ENCODE measurements around the gene MPL.

Gene MPL

DNA sequence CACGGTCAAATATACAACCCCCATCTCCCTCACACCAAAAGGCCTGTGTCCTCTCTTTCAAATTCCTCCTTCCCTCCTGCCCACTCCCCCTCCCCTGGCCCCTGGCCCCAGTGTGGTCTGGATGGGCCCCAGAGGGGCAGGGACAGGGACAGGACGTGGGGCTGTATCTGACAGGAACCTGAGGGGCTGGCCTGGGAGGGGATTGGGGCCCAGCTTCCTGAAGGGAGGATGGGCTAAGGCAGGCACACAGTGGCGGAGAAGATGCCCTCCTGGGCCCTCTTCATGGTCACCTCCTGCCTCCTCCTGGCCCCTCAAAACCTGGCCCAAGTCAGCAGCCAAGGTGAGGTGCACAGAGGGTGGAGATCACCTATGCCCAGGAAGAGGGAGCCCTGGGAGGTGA, at the start of gene MPL:
Gene MPL (plus strand): TSS at position 231 of the 400 bp plus-strand sequence. CDS start 31 bp downstream, at position 262.
- DNase-seq (ENCODE audit: low spot score in 2 of 2) (no peak), ATAC-seq (replicated peaks; ENCODE audit: extremely low read depth, poor library complexity, severe bottlenecking) (no peak)
- H3K27ac Mint-ChIP-seq (ENCODE audit: low read depth): no peak within 1 kb of the TSS
- no peaks in the 10 kb centered on the region for H3K9me3 Mint-ChIP-seq
- H3K4me1 Mint-ChIP-seq: no peaks in the 10 kb centered on the region
- H3K36me3 Mint-ChIP-seq (ENCODE audit: insufficient read depth): peaks cover 2% of the 10 kb centered on the region
- no peaks in the 10 kb centered on the region for H3K27me3 Mint-ChIP-seq
- H3K4me3 Mint-ChIP-seq: no peak within 1 kb of the TSS

DNA sequence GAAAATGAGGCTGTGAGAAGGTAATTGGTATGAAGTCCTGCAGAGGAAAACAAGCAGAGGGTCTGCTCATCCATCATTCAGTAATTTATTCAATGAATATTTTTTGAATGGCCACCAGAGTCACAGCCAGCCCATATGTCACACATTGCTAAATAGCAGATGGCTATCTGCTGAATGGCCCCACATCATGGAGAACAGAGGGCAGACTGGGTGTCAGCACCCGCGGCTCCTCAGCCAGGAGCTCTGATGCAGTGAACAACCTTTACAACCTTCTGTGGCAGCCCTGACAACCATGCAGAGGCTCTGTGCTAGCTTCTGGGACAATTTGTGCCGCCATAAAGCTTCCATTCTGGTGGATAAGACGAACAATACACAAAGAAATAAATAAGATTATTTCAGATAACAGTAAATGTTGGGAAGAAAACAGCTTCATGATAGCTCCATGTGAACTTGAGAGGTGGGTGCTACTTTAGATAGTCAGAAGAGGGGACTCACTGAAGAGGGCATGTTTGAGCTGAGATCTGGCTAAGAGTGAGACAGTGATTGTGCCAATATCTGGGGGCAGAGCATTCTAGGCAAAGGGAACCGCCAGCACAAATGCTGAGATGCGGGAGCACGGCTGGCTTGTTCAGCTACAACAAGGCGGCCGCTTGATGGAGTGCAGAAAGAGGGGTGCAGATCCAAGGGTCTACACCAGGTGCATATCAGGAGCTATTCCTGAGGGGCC, 49.4 kb upstream of the MPL start:
- H3K27ac Mint-ChIP-seq (ENCODE audit: low read depth): no peak overlapping the region
- peaks cover 10% of the 10 kb centered on the region for H3K27me3 Mint-ChIP-seq
- H3K36me3 Mint-ChIP-seq (ENCODE audit: insufficient read depth): peaks cover 1% of the 10 kb centered on the region
- DNase-seq (ENCODE audit: low spot score in 2 of 2) (no peak), ATAC-seq (replicated peaks; ENCODE audit: extremely low read depth, poor library complexity, severe bottlenecking) (no peak)
- H3K9me3 Mint-ChIP-seq: no peaks in the 10 kb centered on the region
- H3K4me3 Mint-ChIP-seq: no peak overlapping the region
- no peaks in the 10 kb centered on the region for H3K4me1 Mint-ChIP-seq

DNA sequence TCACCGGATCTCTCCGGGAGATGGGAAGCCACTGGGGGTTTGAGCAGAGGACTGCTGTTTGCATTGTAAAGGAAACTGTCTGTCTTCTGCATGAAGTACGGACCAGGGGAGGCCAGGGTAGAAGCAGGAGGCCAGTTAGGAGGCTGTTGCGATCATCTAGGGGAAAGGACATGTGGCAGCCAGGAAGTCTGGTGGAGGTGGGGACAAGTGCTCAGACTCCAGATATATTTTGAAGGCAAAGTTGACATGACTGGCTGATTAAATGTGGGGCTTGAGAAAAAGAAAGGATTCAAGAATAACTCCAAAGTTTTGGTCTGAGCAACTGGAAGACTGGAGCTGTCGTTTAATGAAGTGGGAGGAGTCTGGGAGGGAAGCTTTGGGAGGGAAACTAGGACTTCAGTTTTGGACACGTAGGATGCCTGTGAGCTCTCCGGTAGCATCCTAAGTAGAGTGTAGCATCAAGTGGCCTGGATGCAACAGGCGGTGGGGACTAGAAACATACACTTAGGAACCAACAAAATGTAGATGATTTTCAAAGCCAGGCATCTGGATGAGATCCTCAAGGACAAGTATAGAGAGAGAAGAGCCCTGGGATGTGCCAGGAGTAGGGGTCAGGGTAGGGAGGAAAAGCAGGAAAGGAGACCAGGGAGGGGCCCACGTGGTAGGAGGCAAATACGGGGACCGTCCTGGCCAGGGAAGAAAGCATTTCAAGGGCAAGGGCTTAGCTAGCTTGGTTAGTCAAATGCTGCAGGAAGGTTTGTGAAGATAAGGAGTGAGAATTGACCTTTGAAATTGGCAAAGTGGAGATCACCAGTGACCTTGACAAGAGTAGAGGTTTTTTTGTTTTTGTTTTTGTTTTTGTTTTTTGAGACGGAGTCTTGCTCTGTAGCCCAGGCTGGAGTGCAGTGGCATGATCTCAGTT, 48.6 kb upstream of the MPL start:
- Mint-ChIP-seq H3K9me3 (no peaks in the 10 kb centered on the region), H3K4me3 (no peak overlapping the region), H3K27me3 (peaks cover 10% of the 10 kb centered on the region), H3K27ac (ENCODE audit: low read depth) (no peak overlapping the region), H3K4me1 (no peaks in the 10 kb centered on the region), H3K36me3 (ENCODE audit: insufficient read depth) (peaks cover 1% of the 10 kb centered on the region)
- DNase-seq (ENCODE audit: low spot score in 2 of 2) (no peak), ATAC-seq (replicated peaks; ENCODE audit: extremely low read depth, poor library complexity, severe bottlenecking) (no peak)

DNA sequence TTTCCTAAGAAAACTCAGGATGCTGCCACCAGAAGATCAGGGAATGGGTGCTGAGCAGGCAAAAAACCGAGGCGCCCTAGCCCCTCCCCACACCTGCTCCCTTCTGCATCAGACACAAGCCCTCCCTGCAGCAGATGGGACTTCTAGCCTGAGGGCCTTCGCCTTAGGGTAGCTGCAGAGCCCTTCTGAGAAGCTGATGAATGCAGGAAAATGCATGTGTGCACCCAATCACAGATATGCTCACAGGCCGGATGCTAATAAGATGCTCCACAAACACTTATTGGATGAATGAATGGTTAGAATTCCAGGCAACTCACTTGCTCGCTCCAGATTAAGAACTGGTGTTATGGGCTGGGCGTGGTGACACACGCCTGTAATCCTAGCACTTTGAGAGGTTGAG, 45.4 kb upstream of the MPL start:
- Mint-ChIP-seq H3K36me3 (ENCODE audit: insufficient read depth) (peaks cover 1% of the 10 kb centered on the region), H3K4me1 (no peaks in the 10 kb centered on the region), H3K27me3 (peaks cover 5% of the 10 kb centered on the region), H3K9me3 (no peaks in the 10 kb centered on the region), H3K27ac (ENCODE audit: low read depth) (no peak overlapping the region), H3K4me3 (no peak overlapping the region)
- ATAC-seq (replicated peaks; ENCODE audit: extremely low read depth, poor library complexity, severe bottlenecking) (no peak), DNase-seq (ENCODE audit: low spot score in 2 of 2) (no peak)

DNA sequence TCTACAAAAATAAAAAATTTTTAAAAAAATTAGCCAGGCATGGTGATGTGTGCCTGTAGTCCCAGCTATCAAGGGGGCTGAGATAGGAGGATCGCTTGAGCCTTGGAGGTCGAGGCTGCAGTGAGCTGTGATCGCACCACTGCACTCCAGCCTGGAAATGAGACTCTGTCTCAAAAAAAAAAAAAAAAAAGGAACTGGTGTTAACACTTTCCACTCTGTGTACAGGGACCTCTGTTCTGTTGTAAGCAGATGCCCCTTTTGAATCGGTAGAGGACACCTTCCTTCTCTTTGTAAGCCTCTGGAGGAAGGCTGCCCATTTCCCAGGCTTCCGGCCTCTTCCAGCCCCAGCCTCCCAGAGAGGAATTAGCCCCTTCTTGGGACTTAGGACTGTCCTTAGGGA, 44.9 kb upstream of the MPL start:
- ATAC-seq (replicated peaks; ENCODE audit: extremely low read depth, poor library complexity, severe bottlenecking) (no peak), DNase-seq (ENCODE audit: low spot score in 2 of 2) (no peak)
- Mint-ChIP-seq H3K4me1 (no peaks in the 10 kb centered on the region), H3K36me3 (ENCODE audit: insufficient read depth) (peaks cover under 1% of the 10 kb centered on the region), H3K27ac (ENCODE audit: low read depth) (no peak overlapping the region), H3K27me3 (peaks cover under 1% of the 10 kb centered on the region), H3K9me3 (no peaks in the 10 kb centered on the region), H3K4me3 (no peak overlapping the region)

DNA sequence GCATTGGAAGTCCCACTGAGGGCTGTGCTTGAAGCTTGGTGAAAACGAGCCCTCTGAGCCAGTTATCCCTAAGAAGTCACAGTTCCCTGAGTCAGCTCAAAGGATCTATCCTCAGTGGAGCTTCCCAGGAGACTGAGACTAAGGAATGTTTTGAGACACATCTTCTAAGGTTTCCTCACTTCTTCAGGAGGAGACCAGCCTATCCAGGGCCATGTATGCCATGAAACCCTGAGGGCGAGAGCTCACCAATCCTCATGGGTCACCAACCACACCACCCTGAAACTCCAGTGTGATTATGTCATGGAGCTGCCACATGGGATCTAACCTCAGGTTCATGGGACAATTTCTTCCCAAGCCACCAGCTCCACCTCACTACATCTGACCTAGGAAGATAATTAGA, 44.4 kb upstream of the MPL start:
- no peak overlapping the region for H3K27ac Mint-ChIP-seq (ENCODE audit: low read depth)
- no peak for ATAC-seq (replicated peaks; ENCODE audit: extremely low read depth, poor library complexity, severe bottlenecking)
- no peaks in the 10 kb centered on the region for H3K27me3 Mint-ChIP-seq
- no peaks in the 10 kb centered on the region for H3K4me1 Mint-ChIP-seq
- H3K36me3 Mint-ChIP-seq (ENCODE audit: insufficient read depth): no peaks in the 10 kb centered on the region
- H3K4me3 Mint-ChIP-seq: no peak overlapping the region
- no peak for DNase-seq (ENCODE audit: low spot score in 2 of 2)
- no peaks in the 10 kb centered on the region for H3K9me3 Mint-ChIP-seq

DNA sequence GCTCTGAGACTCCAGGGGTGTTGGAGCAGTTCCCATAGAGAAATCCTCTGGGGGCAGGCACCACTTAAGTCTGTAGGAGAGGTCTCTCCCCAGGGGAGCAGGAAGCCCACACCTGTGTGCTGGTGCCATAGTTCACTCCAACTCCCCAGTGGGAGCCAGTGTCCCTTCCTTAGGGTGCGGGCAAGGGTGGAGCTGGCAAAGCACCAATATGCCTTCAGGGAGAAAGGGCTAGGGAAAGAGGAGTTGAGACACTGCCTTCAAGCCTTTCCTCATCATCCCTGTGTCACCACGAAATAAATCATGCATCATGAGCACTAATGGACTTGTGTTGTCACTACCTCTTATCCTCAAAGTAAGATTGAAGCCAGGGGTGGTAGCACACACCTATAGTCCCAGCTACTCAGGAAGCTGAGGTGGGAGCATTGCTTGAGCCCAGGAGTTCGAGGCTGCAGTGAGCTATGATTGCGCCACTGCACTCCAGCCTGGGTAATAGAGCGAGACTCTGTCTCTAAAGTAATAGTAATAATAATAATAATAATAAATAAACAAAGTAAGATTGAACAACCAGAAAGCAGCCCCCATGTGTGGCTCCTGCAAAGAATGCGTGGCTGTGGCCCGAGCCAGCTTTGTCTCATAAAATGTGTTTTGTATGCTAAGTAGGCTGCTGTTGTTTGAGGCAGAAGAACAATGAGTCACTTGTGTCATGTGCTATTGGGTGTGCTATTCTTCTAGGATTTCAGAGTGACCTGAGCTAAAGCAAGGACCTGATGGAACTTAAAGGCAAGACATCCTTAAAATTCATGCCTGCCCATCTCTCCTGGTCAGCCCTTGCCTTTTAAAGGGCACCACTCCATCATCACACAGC, 43.5 kb upstream of the MPL start:
- no peaks in the 10 kb centered on the region for H3K27me3 Mint-ChIP-seq
- no peaks in the 10 kb centered on the region for H3K36me3 Mint-ChIP-seq (ENCODE audit: insufficient read depth)
- no peak for ATAC-seq (replicated peaks; ENCODE audit: extremely low read depth, poor library complexity, severe bottlenecking)
- H3K4me1 Mint-ChIP-seq: no peaks in the 10 kb centered on the region
- no peak for DNase-seq (ENCODE audit: low spot score in 2 of 2)
- H3K4me3 Mint-ChIP-seq: no peak overlapping the region
- no peaks in the 10 kb centered on the region for H3K9me3 Mint-ChIP-seq
- no peak overlapping the region for H3K27ac Mint-ChIP-seq (ENCODE audit: low read depth)

DNA sequence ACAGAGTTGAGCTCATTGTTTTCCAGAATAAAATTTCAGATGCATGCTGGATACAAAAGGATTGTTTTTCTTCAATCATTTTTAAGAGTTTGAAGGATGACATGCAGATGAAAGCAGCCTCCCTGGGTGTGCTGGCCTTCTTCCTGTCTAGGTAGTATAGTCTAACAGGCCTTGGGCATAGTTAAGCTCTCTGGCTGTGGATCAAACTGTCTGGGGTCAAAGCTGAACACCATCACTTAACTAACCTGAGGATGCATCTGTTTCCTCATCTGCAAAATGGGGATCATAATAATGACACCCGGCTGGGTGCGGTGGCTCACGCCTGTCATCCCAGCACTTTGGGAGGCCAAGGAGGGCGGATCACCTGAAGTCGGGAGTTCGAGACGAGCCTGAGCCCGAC, 42.9 kb upstream of the MPL start:
- H3K27ac Mint-ChIP-seq (ENCODE audit: low read depth): no peak overlapping the region
- no peaks in the 10 kb centered on the region for H3K9me3 Mint-ChIP-seq
- no peak for ATAC-seq (replicated peaks; ENCODE audit: extremely low read depth, poor library complexity, severe bottlenecking)
- DNase-seq (ENCODE audit: low spot score in 2 of 2): no peak
- no peaks in the 10 kb centered on the region for H3K27me3 Mint-ChIP-seq
- H3K36me3 Mint-ChIP-seq (ENCODE audit: insufficient read depth): no peaks in the 10 kb centered on the region
- H3K4me3 Mint-ChIP-seq: no peak overlapping the region
- no peaks in the 10 kb centered on the region for H3K4me1 Mint-ChIP-seq

DNA sequence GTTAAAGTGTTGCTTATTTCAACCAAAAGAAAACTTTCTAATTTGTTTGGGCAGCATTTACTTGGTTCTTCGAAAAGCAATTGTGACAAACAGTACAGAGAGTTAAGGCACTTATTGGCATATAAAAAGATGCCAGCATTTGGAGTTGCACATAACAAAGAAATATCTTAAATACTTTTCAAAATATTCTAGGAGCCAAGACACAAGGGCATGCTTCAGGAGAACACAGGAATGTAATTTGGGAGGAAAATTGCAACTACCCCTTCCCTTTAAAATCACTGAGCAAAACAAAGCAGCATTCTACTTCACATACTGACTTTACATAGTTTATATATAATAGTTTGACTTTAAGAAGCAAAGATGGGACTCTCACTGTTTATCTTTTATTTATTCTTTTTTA, 41.4 kb upstream of the MPL start:
- Mint-ChIP-seq H3K36me3 (ENCODE audit: insufficient read depth) (no peaks in the 10 kb centered on the region), H3K27me3 (no peaks in the 10 kb centered on the region), H3K4me1 (no peaks in the 10 kb centered on the region), H3K27ac (ENCODE audit: low read depth) (no peak overlapping the region), H3K4me3 (no peak overlapping the region), H3K9me3 (no peaks in the 10 kb centered on the region)
- ATAC-seq (replicated peaks; ENCODE audit: extremely low read depth, poor library complexity, severe bottlenecking) (no peak), DNase-seq (ENCODE audit: low spot score in 2 of 2) (no peak)

DNA sequence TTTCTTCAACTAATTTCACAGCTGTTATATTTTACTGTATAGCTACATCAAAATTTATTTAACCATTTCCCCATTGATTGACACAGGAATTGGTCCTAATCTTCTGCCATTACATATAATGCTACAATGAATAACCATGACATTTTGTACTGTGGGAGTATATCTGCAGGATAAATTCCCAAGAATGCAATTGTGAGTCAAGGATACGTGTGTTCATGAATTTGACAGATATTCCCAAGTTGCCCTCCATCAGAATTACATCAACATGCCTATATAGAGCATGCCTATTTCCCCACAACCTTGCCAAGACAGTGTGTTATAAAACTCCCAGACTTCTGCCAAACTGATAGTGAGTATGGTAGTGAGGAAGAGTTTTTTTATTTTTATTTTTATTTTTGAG, 39.6 kb upstream of the MPL start:
- no peak for DNase-seq (ENCODE audit: low spot score in 2 of 2)
- H3K4me1 Mint-ChIP-seq: no peaks in the 10 kb centered on the region
- no peaks in the 10 kb centered on the region for H3K9me3 Mint-ChIP-seq
- no peak for ATAC-seq (replicated peaks; ENCODE audit: extremely low read depth, poor library complexity, severe bottlenecking)
- no peak overlapping the region for H3K4me3 Mint-ChIP-seq
- no peak overlapping the region for H3K27ac Mint-ChIP-seq (ENCODE audit: low read depth)
- peaks cover 9% of the 10 kb centered on the region for H3K27me3 Mint-ChIP-seq
- no peaks in the 10 kb centered on the region for H3K36me3 Mint-ChIP-seq (ENCODE audit: insufficient read depth)

DNA sequence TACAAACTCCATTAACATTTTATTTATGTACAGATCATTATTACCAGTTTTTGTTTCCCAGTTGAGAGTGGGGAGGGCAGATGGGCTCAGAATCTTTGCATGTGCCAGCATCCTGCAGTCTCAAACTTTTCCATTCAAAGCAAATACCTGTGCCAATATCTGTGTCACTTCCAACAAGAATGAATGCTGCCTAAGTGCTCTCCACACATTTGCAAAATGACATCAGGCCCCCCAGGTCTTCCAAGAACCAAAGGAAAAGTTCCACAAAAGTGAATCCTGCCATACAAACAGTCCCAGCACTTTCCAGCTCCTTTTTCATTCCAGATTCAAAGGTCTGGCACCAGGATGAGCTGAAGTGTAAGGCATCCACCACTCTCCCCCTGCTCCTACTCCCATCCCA, 38.5 kb upstream of the MPL start:
- DNase-seq (ENCODE audit: low spot score in 2 of 2) (no peak), ATAC-seq (replicated peaks; ENCODE audit: extremely low read depth, poor library complexity, severe bottlenecking) (no peak)
- Mint-ChIP-seq H3K9me3 (no peaks in the 10 kb centered on the region), H3K36me3 (ENCODE audit: insufficient read depth) (no peaks in the 10 kb centered on the region), H3K27me3 (peaks cover 14% of the 10 kb centered on the region), H3K4me1 (no peaks in the 10 kb centered on the region), H3K27ac (ENCODE audit: low read depth) (no peak overlapping the region), H3K4me3 (no peak overlapping the region)

DNA sequence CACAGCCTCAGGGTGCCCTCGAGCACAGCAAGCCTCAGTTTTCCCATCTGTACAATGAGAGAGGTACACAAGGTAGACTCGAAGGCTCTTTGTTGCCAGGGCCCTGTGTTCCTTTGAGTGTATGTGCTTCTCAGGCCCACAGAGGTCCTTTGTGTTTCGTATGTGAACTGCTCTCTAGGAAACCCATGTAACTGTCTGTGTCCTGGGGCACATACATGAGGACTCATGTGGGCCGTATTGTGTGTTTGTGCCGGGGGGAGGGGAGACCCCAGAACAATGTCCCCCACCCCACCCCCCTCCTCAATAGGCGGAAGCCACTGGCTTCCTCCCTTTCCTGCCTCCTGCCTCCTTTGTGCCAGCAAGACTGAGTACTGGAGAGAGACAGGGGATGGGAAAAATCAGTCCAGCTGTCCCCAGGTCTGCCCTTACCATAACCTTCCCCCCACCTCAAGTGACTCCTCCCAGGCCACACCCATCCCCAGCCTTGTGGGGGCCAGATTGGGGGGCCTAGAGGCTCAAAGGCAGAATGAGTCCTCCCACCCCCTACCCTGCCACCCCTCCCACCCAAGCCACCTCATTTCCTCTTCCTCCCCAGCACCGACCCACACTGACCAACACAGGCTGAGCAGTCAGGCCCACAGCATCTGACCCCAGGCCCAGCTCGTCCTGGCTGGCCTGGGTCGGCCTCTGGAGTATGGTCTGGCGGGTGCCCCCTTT, 37.1 kb upstream of the MPL start, which contains the start of gene TIE1:
Gene TIE1 (plus strand): TSS at position 605 of the 717 bp plus-strand sequence. CDS start 90 bp downstream, at position 695.
- H3K4me3 Mint-ChIP-seq: no peak within 1 kb of the TSS
- no peaks in the 10 kb centered on the region for H3K4me1 Mint-ChIP-seq
- H3K27me3 Mint-ChIP-seq: peaks cover 23% of the 10 kb centered on the region
- no peaks in the 10 kb centered on the region for H3K36me3 Mint-ChIP-seq (ENCODE audit: insufficient read depth)
- DNase-seq (ENCODE audit: low spot score in 2 of 2): no peak
- no peak for ATAC-seq (replicated peaks; ENCODE audit: extremely low read depth, poor library complexity, severe bottlenecking)
- no peaks in the 10 kb centered on the region for H3K9me3 Mint-ChIP-seq
- no peak within 1 kb of the TSS for H3K27ac Mint-ChIP-seq (ENCODE audit: low read depth)
